IMR-90 (cell line): ENCODE measurements around the gene C9orf50. TPM values are rescaled to one million over a fixed set of nuclear protein-coding genes. Genes with fewer than 3 reads are reported as not detected.
A peak's percentile ranks its signal among the peaks of the same experiment; 100 is the strongest.

ENCODE experiments used
- ATAC-seq: fragments of 200-7000 bp; cut with Tn5 transposase; 2 replicates; pipeline ENCODE4 v1.9.1; 2020; ENCODE audit warnings: low read depth, mild to moderate bottlenecking, moderate library complexity
- BruUV-seq: library from RNA; stranded (reverse); fragments of 400-500 nt; replicated peaks from 2 replicates; lab custom pipeline; 2021; lab: Mats Ljungman, UMichigan
- CTCF ChIA-PET: fragments of 300-600 bp; formaldehyde crosslinking; extraction: SDS; loops from one replicate; lab custom pipeline; 2021; ENCODE audit warnings: antibody characterized with exemption; lab: Yijun Ruan, JAX
- POLR2A ChIA-PET: fragments of 300-600 bp; sonication (Branson Sonifier 250); formaldehyde crosslinking; loops from one replicate; lab custom pipeline; 2022; ENCODE audit warnings: antibody characterized with exemption; ENCODE audit not compliant: unreplicated experiment; lab: Charles Lee
- DNase-seq: peaks from one replicate; pipeline ENCODE4 v3.0.0; 2013
- H2AFZ ChIP-seq: replicated peaks from 2 replicates; pipeline ENCODE3; 2013; ENCODE audit warnings: low read length, mild to moderate bottlenecking; ENCODE audit not compliant: poor library complexity
- H2AK5ac ChIP-seq: 2 replicates; pipeline ENCODE4 v1.6.1; 2013; ENCODE audit warnings: low read depth, low read length, inconsistent platforms
- H2AK9ac ChIP-seq: replicated peaks from 2 replicates; pipeline ENCODE3; 2013; ENCODE audit warnings: mild to moderate bottlenecking, low read depth, low read length, moderate library complexity; ENCODE audit not compliant: poor library complexity
- H2BK120ac ChIP-seq: 2 replicates; pipeline ENCODE4 v1.6.1; 2013; ENCODE audit warnings: low read depth, low read length, inconsistent platforms
- H2BK15ac ChIP-seq: 3 replicates; pipeline ENCODE4 v1.6.1; 2013; ENCODE audit warnings: low read depth, low read length, inconsistent platforms
- H2BK20ac ChIP-seq: 2 replicates; pipeline ENCODE4 v1.6.1; 2013; ENCODE audit warnings: low read depth, mild to moderate bottlenecking, inconsistent platforms, low read length, moderate library complexity
- H2BK5ac ChIP-seq: 2 replicates; pipeline ENCODE4 v1.6.1; 2013; ENCODE audit warnings: mild to moderate bottlenecking, low read depth, low read length, inconsistent platforms; ENCODE audit not compliant: poor library complexity, severe bottlenecking
- H3K14ac ChIP-seq: replicated peaks from 2 replicates; pipeline ENCODE4 v1.6.1; 2013; ENCODE audit warnings: low read depth, low read length, inconsistent platforms
- H3K18ac ChIP-seq: 2 replicates; pipeline ENCODE4 v1.6.1; 2013; ENCODE audit warnings: low read depth, low read length, control low read depth
- H3K23ac ChIP-seq: 2 replicates; pipeline ENCODE4 v1.6.1; 2013; ENCODE audit warnings: low read depth, low read length, inconsistent platforms
- H3K27ac ChIP-seq: 2 replicates; pipeline ENCODE4 v1.5.1; 2013; ENCODE audit warnings: mild to moderate bottlenecking, control low read depth, low read length; ENCODE audit not compliant: insufficient read depth
- H3K27me3 ChIP-seq: 2 replicates; pipeline ENCODE4 v1.6.1; 2013; ENCODE audit warnings: low read length; ENCODE audit not compliant: control insufficient read depth, insufficient read depth
- H3K36me3 ChIP-seq: 2 replicates; pipeline ENCODE4 v1.6.1; 2013; ENCODE audit warnings: low read length, mixed read lengths; ENCODE audit not compliant: control insufficient read depth, insufficient read depth
- H3K4ac ChIP-seq: 2 replicates; pipeline ENCODE4 v1.6.1; 2013; ENCODE audit warnings: low read depth, low read length, inconsistent platforms
- H3K4me1 ChIP-seq: 2 replicates; pipeline ENCODE4 v1.6.1; 2013; ENCODE audit warnings: low read length, mixed read lengths; ENCODE audit not compliant: control insufficient read depth, insufficient read depth
- H3K4me2 ChIP-seq: 2 replicates; pipeline ENCODE4 v1.6.1; 2013; ENCODE audit warnings: low read depth, mild to moderate bottlenecking, control low read depth, low read length, moderate library complexity
- H3K4me3 ChIP-seq: 2 replicates; pipeline ENCODE4 v1.5.1; 2013; ENCODE audit warnings: low read depth, mild to moderate bottlenecking, control low read depth, low read length, moderate library complexity; ENCODE audit not compliant: insufficient read depth
- H3K56ac ChIP-seq: 2 replicates; pipeline ENCODE4 v1.6.1; 2013; ENCODE audit warnings: low read length, inconsistent platforms; ENCODE audit not compliant: insufficient read depth; ENCODE audit errors: extremely low read depth
- H3K79me1 ChIP-seq, 2 experiments: 2 replicates each; pipeline ENCODE4 v1.6.1; 2013; ENCODE audit warnings: low read length in 2 of 2, inconsistent platforms in 1 of 2, low read depth in 1 of 2
- H3K9ac ChIP-seq: 2 replicates; pipeline ENCODE4 v1.6.1; 2013; ENCODE audit warnings: low read depth, low read length, control low read depth
- H3K9me1 ChIP-seq: 2 replicates; pipeline ENCODE4 v1.6.1; 2013; ENCODE audit warnings: low read length, inconsistent platforms; ENCODE audit not compliant: insufficient read depth
- H3K9me3 ChIP-seq: 2 replicates; pipeline ENCODE4 v1.6.1; 2013; ENCODE audit warnings: low read length; ENCODE audit not compliant: control insufficient read depth, insufficient read depth
- H4K20me1 ChIP-seq: 2 replicates; pipeline ENCODE4 v1.6.1; 2013; ENCODE audit warnings: low read length, inconsistent platforms; ENCODE audit not compliant: insufficient read depth
- H4K5ac ChIP-seq: 2 replicates; pipeline ENCODE4 v1.6.1; 2013; ENCODE audit warnings: mild to moderate bottlenecking, low read depth, low read length, control low read depth
- H4K8ac ChIP-seq, 2 experiments: 2 replicates each; pipeline ENCODE4 v1.6.1; 2013; ENCODE audit warnings: low read depth in 2 of 2, low read length in 2 of 2, control low read depth in 1 of 2, inconsistent platforms in 1 of 2
- H4K91ac ChIP-seq: 2 replicates; pipeline ENCODE4 v1.6.1; 2013; ENCODE audit warnings: low read depth, low read length, inconsistent platforms; ENCODE audit not compliant: insufficient read depth
- BHLHE40 ChIP-seq: fragments of 150-350 bp; IDR thresholded peaks from 2 replicates; pipeline ENCODE4 v1.6.1; 2016; ENCODE audit warnings: mild to moderate bottlenecking, low read depth, low read length
- CEBPB ChIP-seq: IDR thresholded peaks from 2 replicates; pipeline ENCODE4 v1.6.1; 2012; ENCODE audit warnings: low read depth, low read length, improper control_type of control experiment
- CHD1 ChIP-seq: IDR thresholded peaks from 2 replicates; pipeline ENCODE4 v1.6.1; 2012; ENCODE audit warnings: low read depth, low read length, improper control_type of control experiment
- FOS ChIP-seq: fragments of 150-350 bp; IDR thresholded peaks from 2 replicates; pipeline ENCODE4 v1.6.1; 2016; ENCODE audit warnings: low read depth, low read length
- MAFK ChIP-seq: IDR thresholded peaks from 2 replicates; pipeline ENCODE4 v1.6.1; 2012; ENCODE audit warnings: low read depth, low read length, improper control_type of control experiment
- MAZ ChIP-seq: IDR thresholded peaks from 2 replicates; pipeline ENCODE4 v1.6.1; 2012; ENCODE audit warnings: low read depth, mild to moderate bottlenecking, low read length, improper control_type of control experiment, moderate library complexity, borderline replicate concordance
- MXI1 ChIP-seq: IDR thresholded peaks from 2 replicates; pipeline ENCODE4 v1.6.1; 2012; ENCODE audit warnings: low read depth, mild to moderate bottlenecking, low read length, moderate library complexity, borderline replicate concordance
- NFE2L2 ChIP-seq: fragments of 150-350 bp; IDR thresholded peaks from 2 replicates; pipeline ENCODE4 v1.6.1; 2016; ENCODE audit warnings: low read depth, mild to moderate bottlenecking, low read length
- POLR2A ChIP-seq: IDR thresholded peaks from 2 replicates; pipeline ENCODE4 v1.6.1; 2012; ENCODE audit warnings: mild to moderate bottlenecking, low read depth, low read length
- RAD21 ChIP-seq: IDR thresholded peaks from 2 replicates; pipeline ENCODE4 v1.6.1; 2012; ENCODE audit warnings: low read length, improper control_type of control experiment
- RCOR1 ChIP-seq: IDR thresholded peaks from 2 replicates; pipeline ENCODE4 v1.6.1; 2012; ENCODE audit warnings: mild to moderate bottlenecking, low read length, improper control_type of control experiment; ENCODE audit not compliant: insufficient replicate concordance
- RFX5 ChIP-seq: IDR thresholded peaks from 2 replicates; pipeline ENCODE4 v1.8.0; 2012; ENCODE audit warnings: low read depth, mild to moderate bottlenecking, low read length, moderate library complexity
- WGBS, 2 experiments: methylation state at CpG; one replicate each; pipeline versions ENCODE4 v1.1.5 to v1.1.7; 2013; ENCODE audit warnings: missing lambda C conversion rate in 2 of 2; ENCODE audit not compliant: insufficient read length in 1 of 2; ENCODE audit errors: extremely low coverage in 2 of 2; 5-methylcytosine and 5-hydroxymethylcytosine counted together
- dilution Hi-C: fragments of 300-500 bp; cut with HindIII; formaldehyde crosslinking; loops from one replicate; pipeline ENCODE4 v1.14.3; 2018; ENCODE audit warnings: low sequenced_read_pairs; ENCODE audit not compliant: unreplicated experiment
- in situ Hi-C: fragments of 300-500 bp; cut with MboI; formaldehyde crosslinking; loops from 3 replicates; pipeline ENCODE4 v1.14.3; 2019; ENCODE audit warnings: low sequenced_read_pairs, inconsistent platforms, mixed read lengths
- intact Hi-C: fragments of 100-400 bp; cut with micrococcal nuclease; formaldehyde crosslinking; loops from 2 replicates; pipeline ENCODE4 v1.10.0; 2022
- polyA plus RNA-seq, 3 experiments: library from polyadenylated mRNA; depleted of rRNA; stranded (reverse); fragments of >200 nt; gene quantifications; 2 replicates each; pipeline ENCODE4 v1.2.3, GENCODE V29; 2012; ENCODE audit warnings: low replicate concordance in 1 of 3
- total RNA-seq: library from RNA; depleted of rRNA; stranded (reverse); fragments of >200 nt; gene quantifications from 2 replicates; pipeline ENCODE4 v1.2.3, GENCODE V29; 2012
- TF ChIP-seq, protein P1 (sequence below): conservative IDR thresholded peaks from 2 replicates; pipeline ENCODE4 v1.5.1; 2012; ENCODE audit warnings: mild to moderate bottlenecking, low read depth, low read length, improper control_type of control experiment
- TF ChIP-seq, protein P2 (sequence below): fragments of 150-350 bp; IDR thresholded peaks from 2 replicates; pipeline ENCODE4 v1.6.1; 2016; ENCODE audit warnings: low read depth, mild to moderate bottlenecking, low read length, moderate library complexity, borderline replicate concordance
- TF ChIP-seq, protein P3 (sequence below): fragments of 150-350 bp; IDR thresholded peaks from 2 replicates; pipeline ENCODE4 v1.6.1; 2017; ENCODE audit warnings: mild to moderate bottlenecking, antibody characterized with exemption, low read length, low read depth

The C9orf50 gene
- total and polyA plus RNA-seq, 2 of the 4 experiments (the other 2 are of a cell fraction): 0.09 TPM; not detected in 1

DNA sequence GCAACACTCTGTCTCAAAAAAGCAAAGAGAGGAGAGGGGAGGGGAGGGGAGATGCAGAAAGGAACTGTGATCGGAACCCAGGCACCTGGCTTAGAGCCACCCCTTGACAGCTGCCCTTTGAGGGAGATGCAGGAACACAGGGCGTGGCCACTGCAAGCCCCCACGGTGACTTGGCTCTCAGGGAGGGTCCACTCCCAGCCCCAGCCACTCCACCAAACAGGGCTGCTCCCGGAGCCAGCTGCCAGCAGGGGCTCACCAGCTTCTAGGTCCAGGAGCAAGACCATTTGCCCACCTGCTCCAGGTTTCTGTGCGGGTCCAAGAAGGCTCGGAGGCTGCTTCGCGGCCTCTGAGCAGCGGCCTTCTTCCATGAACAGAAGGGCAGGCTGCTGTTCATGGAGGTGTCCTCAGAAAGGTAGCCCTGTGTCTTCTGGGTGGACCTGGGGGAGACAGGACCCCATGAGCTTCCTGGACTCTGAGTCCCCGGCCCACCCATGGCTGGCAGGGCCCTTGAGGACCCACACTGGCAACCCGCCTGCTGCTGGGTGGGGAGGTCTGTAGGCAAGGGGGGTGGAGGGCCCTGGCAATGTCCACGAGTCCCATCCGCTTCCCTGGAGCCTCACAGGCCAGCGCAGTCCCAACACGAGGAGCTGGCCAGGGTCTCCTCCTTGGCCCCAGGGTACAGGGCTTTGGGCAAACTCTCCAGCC is 7.9 kb downstream of the C9orf50 start:
- Histone ChIP-seq H3K4me1 (peaks cover 12% of the 10 kb centered on the region), H4K91ac (no peak overlapping the region), H2BK15ac (no peak overlapping the region), H3K18ac (no peak overlapping the region), H3K9ac (no peak overlapping the region), H4K5ac (no peak overlapping the region), H3K56ac (no peak overlapping the region), H2BK5ac (no peak overlapping the region), H3K9me1 (no peaks in the 10 kb centered on the region; the same call in 1 of the 2 replicates), H4K8ac (no peak overlapping the region), H2BK20ac (no peak overlapping the region), H3K23ac (no peak overlapping the region), H3K27me3 (no peaks in the 10 kb centered on the region), H2AFZ (no peak overlapping the region), H3K4me2 (no peak overlapping the region), H2AK5ac (peak overlapping the region; percentile 27), H3K4ac (no peak overlapping the region; the same call in 1 of the 2 replicates), H2AK9ac (peak overlapping the region; percentile 78), H3K27ac (no peak overlapping the region), H3K14ac (no peak overlapping the region), H3K79me1 (peaks cover 0 to 9% of the 10 kb centered on the region in 2 experiments; a peak in 2 of 4 replicates), H2BK120ac (no peak overlapping the region), H4K20me1 (no peaks in the 10 kb centered on the region), H3K36me3 (no peaks in the 10 kb centered on the region), H3K9me3 (no peaks in the 10 kb centered on the region), H3K4me3 (no peak overlapping the region)
- no peak for ATAC-seq
- in situ Hi-C loops (no loop called here), dilution Hi-C loops (no loop called here), intact Hi-C loops (loop anchor here (5.0 kb wide), 1 partner anchor 281 kb away; no protein-coding TSS in a partner anchor)
- WGBS, 2 experiments: 85% methylated on average over 8 of the region's 15 CpGs; no CpG with 5 or more reads in 1 of the 2 experiments
- BruUV-seq: no TSS peak
- POLR2A ChIA-PET: no interaction called here
- no peak for DNase-seq
- CTCF ChIA-PET: interaction anchor here (1.3 to 1.7 kb wide), 2 partner anchors 11 to 481 kb away, joined by 3 to 7 read pairs; no protein-coding TSS in a partner anchor
- no peak for TF ChIP-seq MAFK
- no peak for TF ChIP-seq RCOR1
- no peak for TF ChIP-seq FOS
- TF ChIP-seq POLR2A: no peak
- TF ChIP-seq, protein P1, sequence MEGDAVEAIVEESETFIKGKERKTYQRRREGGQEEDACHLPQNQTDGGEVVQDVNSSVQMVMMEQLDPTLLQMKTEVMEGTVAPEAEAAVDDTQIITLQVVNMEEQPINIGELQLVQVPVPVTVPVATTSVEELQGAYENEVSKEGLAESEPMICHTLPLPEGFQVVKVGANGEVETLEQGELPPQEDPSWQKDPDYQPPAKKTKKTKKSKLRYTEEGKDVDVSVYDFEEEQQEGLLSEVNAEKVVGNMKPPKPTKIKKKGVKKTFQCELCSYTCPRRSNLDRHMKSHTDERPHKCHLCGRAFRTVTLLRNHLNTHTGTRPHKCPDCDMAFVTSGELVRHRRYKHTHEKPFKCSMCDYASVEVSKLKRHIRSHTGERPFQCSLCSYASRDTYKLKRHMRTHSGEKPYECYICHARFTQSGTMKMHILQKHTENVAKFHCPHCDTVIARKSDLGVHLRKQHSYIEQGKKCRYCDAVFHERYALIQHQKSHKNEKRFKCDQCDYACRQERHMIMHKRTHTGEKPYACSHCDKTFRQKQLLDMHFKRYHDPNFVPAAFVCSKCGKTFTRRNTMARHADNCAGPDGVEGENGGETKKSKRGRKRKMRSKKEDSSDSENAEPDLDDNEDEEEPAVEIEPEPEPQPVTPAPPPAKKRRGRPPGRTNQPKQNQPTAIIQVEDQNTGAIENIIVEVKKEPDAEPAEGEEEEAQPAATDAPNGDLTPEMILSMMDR: no peak
- TF ChIP-seq CEBPB: no peak
- TF ChIP-seq RAD21: no peak
- no peak for TF ChIP-seq NFE2L2
- no peak for TF ChIP-seq CHD1
- no peak for TF ChIP-seq BHLHE40
- TF ChIP-seq, protein P2, sequence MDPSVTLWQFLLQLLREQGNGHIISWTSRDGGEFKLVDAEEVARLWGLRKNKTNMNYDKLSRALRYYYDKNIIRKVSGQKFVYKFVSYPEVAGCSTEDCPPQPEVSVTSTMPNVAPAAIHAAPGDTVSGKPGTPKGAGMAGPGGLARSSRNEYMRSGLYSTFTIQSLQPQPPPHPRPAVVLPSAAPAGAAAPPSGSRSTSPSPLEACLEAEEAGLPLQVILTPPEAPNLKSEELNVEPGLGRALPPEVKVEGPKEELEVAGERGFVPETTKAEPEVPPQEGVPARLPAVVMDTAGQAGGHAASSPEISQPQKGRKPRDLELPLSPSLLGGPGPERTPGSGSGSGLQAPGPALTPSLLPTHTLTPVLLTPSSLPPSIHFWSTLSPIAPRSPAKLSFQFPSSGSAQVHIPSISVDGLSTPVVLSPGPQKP: no peak
- TF ChIP-seq RFX5: no peak
- TF ChIP-seq, protein P3, sequence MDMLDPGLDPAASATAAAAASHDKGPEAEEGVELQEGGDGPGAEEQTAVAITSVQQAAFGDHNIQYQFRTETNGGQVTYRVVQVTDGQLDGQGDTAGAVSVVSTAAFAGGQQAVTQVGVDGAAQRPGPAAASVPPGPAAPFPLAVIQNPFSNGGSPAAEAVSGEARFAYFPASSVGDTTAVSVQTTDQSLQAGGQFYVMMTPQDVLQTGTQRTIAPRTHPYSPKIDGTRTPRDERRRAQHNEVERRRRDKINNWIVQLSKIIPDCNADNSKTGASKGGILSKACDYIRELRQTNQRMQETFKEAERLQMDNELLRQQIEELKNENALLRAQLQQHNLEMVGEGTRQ: no peak
- no peak for TF ChIP-seq MXI1
- no peak for TF ChIP-seq MAZ
